Stimulated activated CD4-positive, alpha-beta T cell treated with anti-CD3 and anti-CD28 coated beads, Interleukin-15, amount 100 ng/mL, for 1 hour (primary cell): ENCODE results near the gene TSR1.

ENCODE experiments used
- DNase-seq, 2 donors: peaks; one replicate each; pipeline ENCODE4 v3.0.0-alpha.2; 2020; ENCODE audit warnings: low read depth in 1 of 2, low spot score in 1 of 2

TSR1 gene

DNA sequence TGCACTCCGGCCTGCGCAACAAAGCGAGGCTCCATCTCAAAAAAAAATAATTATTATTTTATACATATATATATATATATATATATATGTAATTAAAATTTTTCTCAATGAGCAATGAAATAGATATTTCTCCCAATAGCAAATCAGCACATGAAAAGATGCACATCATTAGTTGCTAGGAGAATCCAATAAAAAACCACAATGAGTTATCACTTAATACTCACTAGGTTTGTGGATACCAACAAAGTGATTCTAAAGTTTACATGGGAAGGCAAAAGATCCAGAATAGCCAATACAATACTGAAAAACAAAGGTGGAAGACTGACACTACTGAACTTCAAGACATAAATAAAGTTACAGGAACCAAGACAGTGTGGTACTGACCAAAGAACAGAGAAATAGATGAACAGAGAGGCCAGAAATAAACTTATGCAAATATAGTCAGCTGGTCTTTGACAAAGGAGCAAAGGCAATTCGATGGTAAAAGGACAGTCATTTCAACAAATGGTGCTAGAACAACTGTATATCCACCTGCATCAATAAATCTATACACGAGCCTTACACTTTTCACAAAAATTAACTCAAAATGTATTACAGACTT, 46.3 kb downstream of the TSR1 start:
- no peak for DNase-seq

GRCh38 chr17:2283302-2283701, 53.0 kb downstream of the TSR1 start:
- DNase-seq = no peak

DNA sequence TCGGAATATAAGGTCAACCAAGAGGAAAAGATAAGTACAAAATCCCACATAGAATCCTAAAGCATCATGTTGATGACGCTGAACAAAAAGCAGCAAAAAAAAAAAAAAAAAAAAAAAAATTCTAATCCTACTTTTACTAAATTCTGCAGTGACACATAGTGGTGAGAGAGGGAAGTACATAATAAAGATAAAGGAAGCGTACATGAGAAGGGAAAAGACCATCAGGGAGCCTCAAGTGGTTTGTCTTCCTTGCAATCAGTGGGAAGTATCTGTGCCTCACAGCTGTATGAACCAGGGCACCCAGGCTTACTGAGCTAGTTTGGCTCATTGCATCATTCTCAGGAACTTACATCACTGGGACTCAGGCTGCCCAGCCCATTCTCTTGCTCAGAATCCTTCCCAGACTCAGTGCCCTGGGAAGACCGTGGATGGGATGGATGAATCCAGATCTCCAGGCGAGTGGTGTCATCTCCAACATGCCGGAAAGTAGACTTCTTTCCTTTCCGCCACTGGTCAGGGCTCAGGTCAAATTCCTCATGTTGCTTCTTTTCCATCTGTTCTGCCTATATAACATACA, 53.9 kb downstream of the TSR1 start:
- DNase-seq = no peak

DNA sequence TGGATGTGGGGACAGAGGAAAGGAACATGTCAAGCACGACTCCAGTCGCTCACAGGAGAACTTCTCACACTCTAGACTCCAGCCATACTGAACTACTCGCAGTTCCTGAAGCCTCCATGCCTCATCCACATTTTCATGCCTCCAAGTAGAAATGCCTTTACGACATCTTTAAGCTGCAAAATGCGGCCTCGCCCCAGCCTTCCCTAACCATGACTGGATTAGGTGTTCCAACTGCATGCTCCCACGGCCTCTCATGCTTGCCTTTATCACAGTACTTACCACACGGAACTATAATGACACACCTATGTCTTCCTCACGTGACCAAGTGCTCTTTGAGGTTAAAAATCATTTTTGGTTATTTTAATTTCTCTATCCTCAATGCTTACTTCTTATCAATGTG, 56.5 kb downstream of the TSR1 start:
- DNase-seq = no peak

- DNase-seq = no peak
Measured at GRCh38 chr17:2277429-2278170, 58.7 kb downstream of the TSR1 start.

DNA sequence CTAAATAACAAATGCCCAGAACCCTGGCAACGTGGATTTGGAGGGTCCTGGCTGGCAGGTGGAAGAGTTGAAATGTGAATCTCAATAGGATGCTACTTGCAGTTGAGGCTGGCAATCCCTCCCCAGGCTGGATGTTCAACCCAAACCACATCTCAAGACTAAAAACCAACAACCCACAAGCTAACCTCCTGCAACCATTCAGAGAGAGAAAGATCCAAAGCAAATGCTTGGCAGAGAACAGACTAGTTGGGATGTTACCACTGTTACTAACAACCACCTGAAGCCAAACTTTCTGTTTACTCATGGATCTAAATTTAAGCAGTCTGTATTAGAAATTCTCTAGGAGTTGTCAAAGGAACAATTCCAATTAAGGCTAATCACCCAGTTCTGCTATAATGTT, 60.5 kb downstream of the TSR1 start:
- no peak for DNase-seq

- no peak for DNase-seq
Measured at GRCh38 chr17:2274414-2274813, 61.8 kb downstream of the TSR1 start.
